GM18907 (cell line): ENCODE measurements around the gene TBCC.

ENCODE experiments used
- ATAC-seq: cut with Tn5 transposase; IDR thresholded peaks from one replicate; pipeline ENCODE4 v1.9.1; 2021; ENCODE audit warnings: mild to moderate bottlenecking, moderate library complexity; ENCODE audit not compliant: unreplicated experiment

TBCC gene

DNA sequence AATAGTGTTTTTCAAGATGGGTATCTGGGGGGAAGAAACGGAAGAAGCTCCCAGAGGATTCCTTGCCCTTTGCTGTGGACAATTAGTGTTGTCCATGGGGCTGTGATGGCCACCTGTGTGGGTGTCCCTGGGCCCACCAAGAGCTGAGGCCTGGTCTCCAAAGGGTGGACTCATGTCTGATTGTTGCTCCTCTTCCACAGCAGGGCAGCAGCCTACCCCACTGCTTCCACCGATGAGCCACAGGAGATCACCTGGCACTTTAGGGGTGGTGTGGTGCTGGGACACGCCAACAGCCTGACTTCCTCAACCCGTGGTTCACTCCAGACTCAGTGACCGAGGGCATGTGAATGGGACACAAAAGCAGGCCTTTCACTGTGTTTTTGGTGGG lies 48.6 kb downstream of the TBCC start:
- no peak for ATAC-seq

DNA sequence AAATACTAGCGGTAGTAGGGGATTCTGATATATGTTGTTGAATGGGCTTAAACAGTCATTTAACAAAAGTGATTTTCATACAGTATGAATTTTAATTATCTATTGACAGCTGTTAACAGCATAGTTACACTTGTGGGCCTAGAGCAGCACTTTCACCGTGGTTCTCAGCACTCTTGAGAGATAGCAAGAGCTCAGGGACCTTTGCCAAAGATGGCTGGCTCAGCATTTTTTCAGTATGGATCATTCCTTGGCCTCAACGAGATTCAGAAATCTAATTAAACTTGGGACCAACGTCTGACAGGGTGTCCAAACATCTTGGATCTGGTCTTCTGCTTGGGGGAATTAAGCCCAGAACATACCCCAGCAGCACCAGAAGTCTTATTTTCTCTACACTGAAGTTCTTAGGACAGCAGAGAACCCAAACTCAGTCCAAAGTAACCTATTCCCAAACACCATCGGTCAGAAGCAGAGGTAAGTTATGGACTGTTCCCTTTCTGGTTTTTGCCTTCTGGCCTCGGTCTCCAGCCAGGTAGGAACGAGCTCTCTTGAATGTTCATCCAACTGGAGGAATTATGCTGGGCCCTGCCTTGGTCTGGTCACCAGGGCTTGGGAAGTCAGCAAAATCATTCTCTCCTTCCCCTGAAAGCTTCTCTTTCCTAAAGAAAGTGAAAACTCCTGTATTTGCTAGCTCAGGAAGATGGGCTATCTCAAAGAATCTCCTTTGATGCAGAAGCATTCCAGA lies 49.2 kb downstream of the TBCC start:
- no peak for ATAC-seq

DNA sequence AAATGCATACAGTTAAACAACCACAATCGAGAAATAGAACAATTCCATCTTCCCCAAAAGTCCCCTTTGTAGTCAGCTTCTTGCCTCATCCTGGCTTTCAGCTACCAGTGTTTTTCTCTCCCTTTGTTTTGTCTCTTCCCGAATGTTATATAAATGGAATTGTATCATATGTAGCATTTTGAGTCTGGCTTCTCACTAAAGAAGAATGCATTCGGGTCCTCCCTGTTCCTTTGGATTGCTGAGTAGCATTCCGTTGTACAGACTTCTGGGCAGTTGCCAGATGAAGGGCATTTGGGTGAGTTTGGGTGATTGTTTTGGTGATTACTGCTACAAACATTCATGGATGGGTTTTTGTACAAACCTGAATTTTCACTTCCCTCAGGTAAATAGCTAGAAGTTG lies 51.3 kb downstream of the TBCC start:
- ATAC-seq: no peak
